ENCODE measurements around the gene ZNF592.

ZNF592 gene

GRCh38 chr15:84811828-84812227 lies 63.4 kb downstream of the ZNF592 start:
- no peak for DNase-seq (ENCODE audit: low spot score)

GRCh38 chr15:84812842-84813241 lies 64.5 kb downstream of the ZNF592 start:
- no peak for DNase-seq (ENCODE audit: low spot score)

GRCh38 chr15:84813435-84813834 lies 65.0 kb downstream of the ZNF592 start:
- DNase-seq (ENCODE audit: low spot score), result no peak

DNA sequence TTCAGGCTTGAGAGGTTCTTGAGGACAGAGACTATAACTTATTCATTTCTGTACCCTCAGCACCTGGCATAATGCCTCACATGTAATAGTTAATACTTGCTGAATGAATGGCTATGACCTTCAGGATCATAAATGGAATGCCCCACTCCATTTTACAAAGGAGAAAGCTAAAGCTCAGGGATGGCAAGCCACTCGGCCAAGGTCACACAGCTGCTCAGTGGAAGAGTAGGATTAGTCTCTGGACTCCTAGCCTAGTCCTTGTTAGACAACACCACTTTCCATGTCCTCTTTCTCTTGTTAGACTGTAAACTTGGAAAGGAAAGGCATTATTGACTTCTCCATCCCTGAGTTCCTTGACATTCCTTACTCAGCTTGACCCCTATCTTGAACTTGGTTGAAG lies 65.5 kb downstream of the ZNF592 start:
- DNase-seq (ENCODE audit: low spot score), result no peak

GRCh38 chr15:84814916-84815315 lies 66.5 kb downstream of the ZNF592 start:
- no peak for DNase-seq (ENCODE audit: low spot score)

- no peak for DNase-seq (ENCODE audit: low spot score)
Observed at GRCh38 chr15:84816694-84817465, 68.5 kb downstream of the ZNF592 start, which contains the start of gene ALPK3. TSS of gene ALPK3 (plus strand) at chr15:84817356. CDS start at chr15:84817453, 97 bp downstream.

DNA sequence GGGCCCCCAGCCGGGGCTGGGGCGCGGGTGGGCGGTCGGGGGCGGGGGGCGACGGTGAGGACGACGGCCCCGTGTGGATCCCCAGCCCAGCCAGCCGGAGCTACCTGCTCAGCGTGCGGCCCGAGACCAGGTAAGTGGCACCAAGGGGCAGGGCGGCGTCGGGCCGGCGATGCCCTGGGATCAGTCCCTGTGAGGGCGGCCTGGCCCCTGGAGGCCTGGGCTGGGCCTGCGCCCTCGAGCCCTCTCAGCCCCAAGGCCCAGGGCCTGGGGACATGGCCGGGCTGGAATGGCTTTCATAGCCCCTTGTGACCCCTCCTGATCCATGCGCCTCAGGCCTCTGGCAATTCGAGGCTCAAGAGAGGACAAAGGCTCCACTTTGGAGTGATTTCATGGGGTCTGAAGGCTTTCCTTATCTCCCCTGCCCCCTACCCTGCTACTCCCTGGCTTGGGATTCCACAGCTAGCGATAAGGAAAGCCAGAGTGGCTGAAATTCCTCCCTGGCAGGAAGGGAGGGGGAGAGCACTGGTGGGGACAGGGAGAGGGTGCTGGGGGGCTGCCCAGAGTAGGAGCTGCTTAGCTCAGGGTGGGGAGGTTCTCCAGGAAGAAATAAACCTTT lies 69.2 kb downstream of the ZNF592 start:
- no peak for DNase-seq (ENCODE audit: low spot score)

DNA sequence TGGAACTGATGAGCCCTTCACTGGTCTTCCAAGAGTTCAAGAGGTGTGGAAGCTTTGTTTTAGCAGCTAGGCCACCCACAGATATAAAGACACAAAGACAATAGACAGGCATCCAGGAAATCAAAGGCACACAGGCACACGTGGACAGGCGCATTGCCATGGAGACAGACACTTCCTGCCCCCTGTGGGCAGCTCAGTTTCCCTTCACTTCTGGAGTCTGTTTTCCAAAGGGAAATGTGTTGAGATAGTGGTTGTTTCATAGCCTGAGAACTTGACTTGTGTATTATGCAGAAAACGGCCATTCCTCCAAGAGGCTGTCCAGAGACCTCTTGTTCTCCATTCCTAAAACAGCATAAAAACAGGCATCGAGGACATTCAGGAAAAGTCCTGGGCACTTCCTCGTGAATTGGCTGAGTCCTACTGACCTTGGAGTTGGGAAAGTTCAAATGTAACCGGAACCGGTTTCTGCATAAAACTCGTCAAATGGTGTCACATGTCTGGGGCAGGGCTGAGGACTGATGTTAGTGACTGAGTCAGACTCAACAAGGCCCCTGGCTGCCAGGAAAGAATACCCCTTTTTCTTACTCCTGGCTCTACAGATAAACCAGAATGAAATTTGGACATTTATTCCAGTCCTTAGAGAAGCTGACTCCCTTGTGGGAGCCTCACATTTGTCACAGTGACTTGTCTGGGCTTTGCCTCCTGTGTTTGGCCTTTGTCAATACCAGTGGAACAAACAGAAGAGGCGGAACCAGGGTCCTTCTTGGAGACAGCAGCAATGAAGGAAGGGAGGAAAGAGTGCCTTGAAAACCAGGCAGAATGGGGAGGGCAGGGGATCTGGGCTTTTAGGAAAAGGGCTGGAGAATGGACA lies 70.1 kb downstream of the ZNF592 start:
- DNase-seq (ENCODE audit: low spot score), result no peak

DNA sequence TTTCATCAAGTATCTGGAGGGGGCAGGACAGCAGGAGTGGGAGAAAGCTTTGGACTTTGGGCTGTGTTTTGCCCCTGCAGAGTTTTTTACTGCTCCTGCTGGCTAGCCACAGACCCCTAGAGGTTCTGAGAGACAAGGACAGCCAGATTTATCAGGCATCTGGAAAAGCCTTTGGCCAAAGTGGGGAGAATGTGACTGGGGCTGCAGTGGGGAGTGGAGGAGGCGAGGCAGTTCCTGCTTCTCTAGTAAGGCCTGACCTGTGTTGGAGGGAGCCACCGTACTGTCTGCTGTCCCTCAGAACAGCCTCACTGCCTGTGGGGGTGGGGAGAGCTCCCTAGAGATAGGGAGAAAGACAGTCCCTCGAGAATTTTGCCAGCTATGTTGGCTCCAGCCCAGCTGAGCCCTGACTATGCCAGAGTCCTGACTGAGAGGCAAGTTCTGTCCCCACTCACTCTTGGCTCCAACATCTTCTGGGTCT lies 70.9 kb downstream of the ZNF592 start:
- no peak for DNase-seq (ENCODE audit: low spot score)

- no peak for DNase-seq (ENCODE audit: low spot score)
Observed at GRCh38 chr15:84819791-84820190, 71.4 kb downstream of the ZNF592 start.

GRCh38 chr15:84821501-84822021 lies 73.2 kb downstream of the ZNF592 start:
- no peak for DNase-seq (ENCODE audit: low spot score)

GRCh38 chr15:84822653-84823281 lies 74.4 kb downstream of the ZNF592 start:
- no peak for DNase-seq (ENCODE audit: low spot score)

- DNase-seq (ENCODE audit: low spot score), result no peak
Observed at GRCh38 chr15:84823282-84823878, 75.0 kb downstream of the ZNF592 start.

- no peak for DNase-seq (ENCODE audit: low spot score)
Observed at GRCh38 chr15:84824260-84825007, 76.0 kb downstream of the ZNF592 start.

DNA sequence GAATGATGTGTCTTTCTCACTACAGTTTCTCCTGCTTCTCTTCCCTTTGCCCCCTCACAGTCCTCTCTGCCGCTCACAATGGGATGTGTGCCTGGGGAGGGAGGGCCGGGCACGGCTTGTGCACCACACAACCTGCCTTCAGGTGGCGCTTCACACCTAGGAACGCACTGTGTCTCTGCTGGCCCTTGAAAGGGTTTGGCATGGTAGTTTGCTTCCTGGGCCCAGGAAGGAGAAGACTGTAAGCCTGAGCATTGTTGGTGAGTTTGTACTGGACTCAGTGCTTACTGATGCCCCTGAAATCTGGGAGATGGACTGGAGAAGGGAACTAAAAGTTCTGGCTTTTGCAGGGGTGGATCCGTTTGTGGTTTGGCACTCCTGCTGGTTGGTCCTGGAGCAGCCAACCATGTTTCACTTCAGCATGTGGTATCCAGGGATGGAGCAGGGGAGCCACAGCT lies 78.0 kb downstream of the ZNF592 start:
- DNase-seq (ENCODE audit: low spot score), result no peak

- DNase-seq (ENCODE audit: low spot score), result no peak
Observed at GRCh38 chr15:84827246-84827645, 78.9 kb downstream of the ZNF592 start.

DNA sequence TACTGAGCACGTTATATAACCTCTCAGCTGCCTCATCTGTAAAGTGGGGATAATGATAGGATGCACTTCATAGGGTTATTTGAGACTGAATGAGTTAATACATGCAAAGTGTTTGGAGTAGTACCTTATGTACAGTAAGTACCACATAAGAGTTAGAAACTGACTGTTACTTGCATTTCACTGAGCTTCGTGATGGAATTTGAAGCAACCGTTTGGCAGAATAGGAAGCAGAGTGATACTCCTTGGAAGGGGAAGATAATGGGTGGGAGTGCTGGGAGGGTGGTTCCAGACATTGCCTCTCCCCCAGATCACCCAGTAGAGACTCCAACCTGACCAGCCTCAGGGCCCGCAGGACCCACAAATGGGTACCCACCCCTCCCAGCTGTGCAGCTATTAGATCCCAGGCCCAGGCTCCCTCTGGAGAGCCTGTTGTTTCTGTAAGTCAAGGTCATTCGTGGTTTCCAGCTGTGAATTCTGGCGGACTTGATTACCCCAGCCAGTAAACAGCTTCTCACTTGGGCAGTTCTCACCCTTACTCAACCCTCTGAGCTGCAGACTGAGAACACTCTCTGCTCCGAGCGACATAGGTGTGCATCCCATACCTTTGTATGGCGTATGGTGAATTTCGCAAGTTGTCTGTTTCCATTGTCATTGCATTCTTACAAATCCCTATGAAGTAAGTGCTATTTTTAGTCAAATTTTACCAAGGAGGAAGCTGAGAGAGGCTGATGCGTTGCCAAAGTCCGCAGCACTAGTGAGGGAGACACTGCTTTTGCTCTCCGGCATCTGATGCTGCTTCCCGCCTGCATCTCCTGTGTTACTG lies 79.9 kb downstream of the ZNF592 start:
- DNase-seq (ENCODE audit: low spot score), result no peak

DNA sequence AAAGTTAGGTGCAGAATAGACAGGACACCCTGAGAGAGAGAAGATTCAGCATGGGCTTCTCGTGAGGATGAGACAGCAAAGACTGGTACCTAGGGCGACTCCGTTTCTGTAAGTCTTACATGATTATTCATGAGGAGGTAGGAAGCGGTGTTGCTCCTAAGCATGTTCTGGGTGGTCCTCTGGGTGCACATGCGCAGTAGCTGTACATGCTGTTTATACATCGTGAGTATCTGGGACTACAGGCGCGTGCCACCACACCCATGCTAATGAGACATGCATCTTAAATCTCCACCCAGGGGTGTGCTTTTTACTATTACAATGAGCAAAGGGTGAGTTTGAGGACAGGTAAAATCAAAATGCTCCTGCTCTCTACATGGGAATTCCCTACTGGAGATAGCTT lies 81.0 kb downstream of the ZNF592 start:
- no peak for DNase-seq (ENCODE audit: low spot score)

- DNase-seq (ENCODE audit: low spot score), result no peak
Observed at GRCh38 chr15:84830036-84830435, 81.6 kb downstream of the ZNF592 start.

DNA sequence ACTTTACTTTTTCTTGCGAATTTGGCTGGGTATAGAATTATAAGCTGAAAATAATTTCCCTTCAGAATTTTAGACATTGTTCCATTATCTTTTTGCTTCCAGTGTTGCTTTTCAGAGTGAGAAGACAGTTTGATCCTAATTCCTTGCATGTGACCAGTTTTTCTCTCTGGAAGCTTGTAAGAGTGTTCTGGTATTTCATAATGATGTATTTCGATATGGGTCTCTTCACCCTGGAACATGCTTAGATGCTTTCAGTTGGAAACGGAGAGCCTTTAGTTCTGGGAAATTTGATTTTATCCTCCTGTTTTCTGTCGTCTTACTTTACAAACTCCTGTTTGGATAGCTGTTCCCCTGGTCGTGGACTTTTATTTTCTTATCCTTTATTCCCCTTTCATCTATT lies 82.6 kb downstream of the ZNF592 start:
- DNase-seq (ENCODE audit: low spot score), result no peak
